MM.1S (cell line): ENCODE data around the gene LMO7.

ENCODE experiments used
- EZH2 ChIP-seq: fragments of 300-600 bp; sonication (generic); optimal IDR thresholded peaks from 2 replicates; pipeline ENCODE3; 2017; ENCODE audit warnings: low read depth, mild to moderate bottlenecking, antibody characterized with exemption, low read length, mixed read lengths
- EZH2phosphoT487 ChIP-seq: fragments of 300-600 bp; sonication (generic); IDR thresholded peaks from 2 replicates; pipeline ENCODE4 v1.6.1; 2018; ENCODE audit warnings: antibody characterized with exemption, low read length
- TF ChIP-seq, protein P1 (sequence below): fragments of 300-600 bp; sonication (generic); IDR thresholded peaks from 2 replicates; pipeline ENCODE4 v1.5.1; 2016; ENCODE audit warnings: antibody characterized with exemption, low read length, mixed read lengths

DNA sequence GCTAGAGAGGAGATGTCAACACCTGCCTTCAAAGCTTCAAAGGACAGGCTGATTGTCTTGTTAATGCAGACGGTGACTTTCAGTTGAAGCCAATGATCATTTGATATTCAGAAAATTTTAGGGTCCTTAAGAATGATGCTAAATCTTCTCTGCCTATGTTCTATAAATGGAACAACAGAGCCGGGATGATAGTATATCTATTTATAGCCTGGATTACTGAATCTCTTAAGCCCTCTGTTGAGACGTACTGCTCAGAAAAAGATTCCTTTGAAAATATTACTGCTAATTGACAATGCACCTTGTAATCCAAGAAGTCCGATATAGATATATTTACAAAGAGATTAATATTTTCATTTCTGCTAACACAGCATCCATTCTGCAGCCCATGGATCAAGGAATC is 35.8 kb upstream of the LMO7 start:
- TF ChIP-seq EZH2 = no peak
- TF ChIP-seq, protein P1, sequence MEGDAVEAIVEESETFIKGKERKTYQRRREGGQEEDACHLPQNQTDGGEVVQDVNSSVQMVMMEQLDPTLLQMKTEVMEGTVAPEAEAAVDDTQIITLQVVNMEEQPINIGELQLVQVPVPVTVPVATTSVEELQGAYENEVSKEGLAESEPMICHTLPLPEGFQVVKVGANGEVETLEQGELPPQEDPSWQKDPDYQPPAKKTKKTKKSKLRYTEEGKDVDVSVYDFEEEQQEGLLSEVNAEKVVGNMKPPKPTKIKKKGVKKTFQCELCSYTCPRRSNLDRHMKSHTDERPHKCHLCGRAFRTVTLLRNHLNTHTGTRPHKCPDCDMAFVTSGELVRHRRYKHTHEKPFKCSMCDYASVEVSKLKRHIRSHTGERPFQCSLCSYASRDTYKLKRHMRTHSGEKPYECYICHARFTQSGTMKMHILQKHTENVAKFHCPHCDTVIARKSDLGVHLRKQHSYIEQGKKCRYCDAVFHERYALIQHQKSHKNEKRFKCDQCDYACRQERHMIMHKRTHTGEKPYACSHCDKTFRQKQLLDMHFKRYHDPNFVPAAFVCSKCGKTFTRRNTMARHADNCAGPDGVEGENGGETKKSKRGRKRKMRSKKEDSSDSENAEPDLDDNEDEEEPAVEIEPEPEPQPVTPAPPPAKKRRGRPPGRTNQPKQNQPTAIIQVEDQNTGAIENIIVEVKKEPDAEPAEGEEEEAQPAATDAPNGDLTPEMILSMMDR = no peak
- TF ChIP-seq EZH2phosphoT487 = no peak
